ENCODE results near the gene PLCB1.

PLCB1 gene

DNA sequence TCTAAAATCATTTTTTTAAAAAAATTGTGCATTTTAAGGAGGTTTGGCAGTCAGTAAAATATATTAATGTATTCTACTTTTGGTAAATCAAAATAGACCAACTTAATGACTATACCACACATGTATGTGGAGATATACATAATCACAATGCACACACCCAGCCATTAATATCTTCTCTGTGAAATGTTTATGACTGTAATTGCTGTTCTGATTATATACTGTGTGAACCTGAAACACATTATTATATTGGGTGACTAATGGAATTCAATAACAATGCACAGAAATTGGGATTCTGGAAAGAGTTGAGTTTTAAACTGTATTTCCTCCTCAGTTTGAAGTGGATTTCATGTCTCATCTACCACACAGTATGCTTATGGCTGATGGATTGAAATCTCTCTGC is 233.6 kb downstream of the PLCB1 start:
- no peak overlapping the region for H3K27ac ChIP-seq (ENCODE audit: low read length)
- no peak overlapping the region for H3K4me3 ChIP-seq (ENCODE audit: low read depth in 1 of 2, low read length in 2 of 2)
- H3K79me2 ChIP-seq (ENCODE audit: insufficient read depth, low read length): peaks cover 52% of the 10 kb centered on the region
- no peaks in the 10 kb centered on the region for H3K36me3 ChIP-seq (ENCODE audit: insufficient read depth, low read length)
- H3K4me1 ChIP-seq (ENCODE audit: insufficient read depth, low read length): peaks cover 34% of the 10 kb centered on the region
- no peak overlapping the region for H2AFZ ChIP-seq (ENCODE audit: low read depth, low read length)
- no peaks in the 10 kb centered on the region for H3K9me3 ChIP-seq (ENCODE audit: insufficient read depth, low read length, severe bottlenecking)
- H3K4me2 ChIP-seq (ENCODE audit: insufficient read depth, low read length): no peak overlapping the region
- H4K20me1 ChIP-seq (ENCODE audit: insufficient read depth, low read length): peaks cover 7% of the 10 kb centered on the region; the same call in 1 of the 2 replicates
- ATAC-seq (ENCODE audit: insufficient read depth, low read depth) (no peak), DNase-seq (no peak)
- H3K27me3 ChIP-seq (ENCODE audit: insufficient read depth, low read length, poor library complexity): no peaks in the 10 kb centered on the region
- TF ChIP-seq, protein P1, sequence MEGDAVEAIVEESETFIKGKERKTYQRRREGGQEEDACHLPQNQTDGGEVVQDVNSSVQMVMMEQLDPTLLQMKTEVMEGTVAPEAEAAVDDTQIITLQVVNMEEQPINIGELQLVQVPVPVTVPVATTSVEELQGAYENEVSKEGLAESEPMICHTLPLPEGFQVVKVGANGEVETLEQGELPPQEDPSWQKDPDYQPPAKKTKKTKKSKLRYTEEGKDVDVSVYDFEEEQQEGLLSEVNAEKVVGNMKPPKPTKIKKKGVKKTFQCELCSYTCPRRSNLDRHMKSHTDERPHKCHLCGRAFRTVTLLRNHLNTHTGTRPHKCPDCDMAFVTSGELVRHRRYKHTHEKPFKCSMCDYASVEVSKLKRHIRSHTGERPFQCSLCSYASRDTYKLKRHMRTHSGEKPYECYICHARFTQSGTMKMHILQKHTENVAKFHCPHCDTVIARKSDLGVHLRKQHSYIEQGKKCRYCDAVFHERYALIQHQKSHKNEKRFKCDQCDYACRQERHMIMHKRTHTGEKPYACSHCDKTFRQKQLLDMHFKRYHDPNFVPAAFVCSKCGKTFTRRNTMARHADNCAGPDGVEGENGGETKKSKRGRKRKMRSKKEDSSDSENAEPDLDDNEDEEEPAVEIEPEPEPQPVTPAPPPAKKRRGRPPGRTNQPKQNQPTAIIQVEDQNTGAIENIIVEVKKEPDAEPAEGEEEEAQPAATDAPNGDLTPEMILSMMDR (IDR thresholded peaks at IDR 0.05; ENCODE audit: borderline replicate concordance, extremely low read depth, low read length, poor library complexity, severe bottlenecking): no peak
- no peak for TF ChIP-seq EZH2 (IDR thresholded peaks at IDR 0.05; ENCODE audit: borderline replicate concordance, low read depth, low read length, severe bottlenecking)
- no peak overlapping the region for H3K9ac ChIP-seq (ENCODE audit: low read depth, low read length)

- no peak for TF ChIP-seq EZH2 (IDR thresholded peaks at IDR 0.05; ENCODE audit: borderline replicate concordance, low read depth, low read length, severe bottlenecking)
- TF ChIP-seq, protein P1 (IDR thresholded peaks at IDR 0.05; ENCODE audit: borderline replicate concordance, extremely low read depth, low read length, poor library complexity, severe bottlenecking): no peak
- H3K4me3 ChIP-seq (ENCODE audit: low read depth in 1 of 2, low read length in 2 of 2): no peak overlapping the region
Observed at GRCh38 chr20:8366303-8366923, 234.3 kb downstream of the PLCB1 start.

DNA sequence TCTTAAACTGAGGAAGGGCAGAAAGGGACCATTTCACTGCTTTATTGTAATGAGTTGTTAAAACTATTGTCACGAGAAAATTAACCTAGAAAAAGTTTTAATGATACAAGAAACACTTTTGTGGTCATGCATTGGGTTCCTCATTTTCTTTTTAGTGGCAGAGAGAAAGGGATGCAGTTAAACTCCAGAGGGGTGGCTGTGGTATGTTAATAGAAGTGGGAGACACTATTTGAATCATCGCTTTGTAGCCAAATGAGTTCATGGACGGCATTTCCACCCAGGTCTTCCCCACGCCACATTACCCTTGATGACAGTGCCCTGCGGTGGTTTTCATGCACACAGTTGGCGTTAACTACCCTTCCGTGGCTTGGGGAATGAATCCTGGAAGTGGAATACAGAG is 235.6 kb downstream of the PLCB1 start:
- H3K9ac ChIP-seq (ENCODE audit: low read depth, low read length): no peak overlapping the region
- H3K27ac ChIP-seq (ENCODE audit: low read length): peak overlapping the region; percentile 37
- H3K4me3 ChIP-seq (ENCODE audit: low read depth in 1 of 2, low read length in 2 of 2): no peak overlapping the region
- no peak overlapping the region for H2AFZ ChIP-seq (ENCODE audit: low read depth, low read length)
- H3K4me2 ChIP-seq (ENCODE audit: insufficient read depth, low read length): peak overlapping the region; percentile 47
- H3K79me2 ChIP-seq (ENCODE audit: insufficient read depth, low read length): peaks cover 50% of the 10 kb centered on the region
- no peaks in the 10 kb centered on the region for H3K27me3 ChIP-seq (ENCODE audit: insufficient read depth, low read length, poor library complexity)
- H4K20me1 ChIP-seq (ENCODE audit: insufficient read depth, low read length): peaks cover 7% of the 10 kb centered on the region; the same call in 1 of the 2 replicates
- TF ChIP-seq, protein P1 (IDR thresholded peaks at IDR 0.05; ENCODE audit: borderline replicate concordance, extremely low read depth, low read length, poor library complexity, severe bottlenecking): no peak
- no peak for TF ChIP-seq EZH2 (IDR thresholded peaks at IDR 0.05; ENCODE audit: borderline replicate concordance, low read depth, low read length, severe bottlenecking)
- H3K36me3 ChIP-seq (ENCODE audit: insufficient read depth, low read length): no peaks in the 10 kb centered on the region
- H3K4me1 ChIP-seq (ENCODE audit: insufficient read depth, low read length): peaks cover 36% of the 10 kb centered on the region
- no peaks in the 10 kb centered on the region for H3K9me3 ChIP-seq (ENCODE audit: insufficient read depth, low read length, severe bottlenecking)
- DNase-seq (no peak), ATAC-seq (ENCODE audit: insufficient read depth, low read depth) (no peak)

More at GRCh38 chr20:8366303-8366923, 234.3 kb downstream of the PLCB1 start:
- H3K36me3 ChIP-seq (ENCODE audit: insufficient read depth, low read length): no peaks in the 10 kb centered on the region
- DNase-seq (no peak), ATAC-seq (ENCODE audit: insufficient read depth, low read depth) (no peak)
- no peak overlapping the region for H3K9ac ChIP-seq (ENCODE audit: low read depth, low read length)
- H2AFZ ChIP-seq (ENCODE audit: low read depth, low read length): no peak overlapping the region
- no peaks in the 10 kb centered on the region for H3K27me3 ChIP-seq (ENCODE audit: insufficient read depth, low read length, poor library complexity)
- peaks cover 52% of the 10 kb centered on the region for H3K79me2 ChIP-seq (ENCODE audit: insufficient read depth, low read length)
- H4K20me1 ChIP-seq (ENCODE audit: insufficient read depth, low read length): peaks cover 7% of the 10 kb centered on the region; the same call in 1 of the 2 replicates
- peaks cover 34% of the 10 kb centered on the region for H3K4me1 ChIP-seq (ENCODE audit: insufficient read depth, low read length)
- no peaks in the 10 kb centered on the region for H3K9me3 ChIP-seq (ENCODE audit: insufficient read depth, low read length, severe bottlenecking)
- no peak overlapping the region for H3K27ac ChIP-seq (ENCODE audit: low read length)
- no peak overlapping the region for H3K4me2 ChIP-seq (ENCODE audit: insufficient read depth, low read length)
